Right lobe of liver (tissue), 6 donors: ENCODE data around the gene SAMD1. TPM values are rescaled to one million over a fixed set of nuclear protein-coding genes. Genes with fewer than 3 reads are reported as not detected.

Source experiments
- ATAC-seq, 4 donors: fragments of 200-7000 bp; cut with Tn5 transposase; one replicate each; pipeline ENCODE4 v1.9.1; 2020; ENCODE audit warnings: mild to moderate bottlenecking in 4 of 4, moderate library complexity in 4 of 4
- DNase-seq, 3 donors: peaks; one replicate each; pipeline ENCODE4 v3.0.0-alpha.2; 2020
- H3K27ac ChIP-seq, 3 donors: fragments of 200-600 bp; one replicate each; pipeline ENCODE4 v1.8.0; 2022
- H3K27me3 ChIP-seq, 2 donors: fragments of 200-600 bp; one replicate each; pipeline ENCODE4 v1.8.0; 2022
- H3K36me3 ChIP-seq, 4 donors: fragments of 200-600 bp; sonication (generic) in 1 of 4; one replicate each; pipeline versions ENCODE4 v1.5.1 to v1.8.0; 2017 to 2022; ENCODE audit warnings: control low read depth in 1 of 4
- H3K4me1 ChIP-seq, 4 donors: fragments of 200-600 bp; sonication (generic) in 1 of 4; one replicate each; pipeline versions ENCODE4 v1.5.1 to v1.8.0; 2017 to 2022; ENCODE audit warnings: control low read depth in 1 of 4
- H3K4me3 ChIP-seq, 3 donors: fragments of 200-600 bp; one replicate each; pipeline ENCODE4 v1.8.0; 2022
- H3K9me3 ChIP-seq, 4 donors: fragments of 200-600 bp; sonication (generic) in 1 of 4; one replicate each; pipeline versions ENCODE4 v1.5.1 to v1.8.0; 2017 to 2022; ENCODE audit warnings: control low read depth in 1 of 4
- POLR2A ChIP-seq: fragments of 450-650 bp; IDR thresholded peaks from one replicate; pipeline ENCODE4 v1.6.1; 2017; ENCODE audit warnings: antibody characterized with exemption, mild to moderate bottlenecking
- WGBS: methylation state at CpG from one replicate; pipeline ENCODE4 v1.1.6; 2018; ENCODE audit warnings: low coverage, low lambda C conversion rate; ENCODE audit not compliant: insufficient coverage; ENCODE audit errors: missing lambda C conversion rate; 5-methylcytosine and 5-hydroxymethylcytosine counted together
- intact Hi-C, 2 donors: fragments of 100-400 bp; cut with DNase I; formaldehyde crosslinking; loops; one replicate each; pipeline versions ENCODE4 v1.11.2 to v1.14.1; 2022
- total RNA-seq, 6 experiments: library from RNA; depleted of rRNA in 2 of 6; stranded (reverse); fragments of >200 nt in 2 of 6; fragmentation: NEBNext Ultra II Directional in 3 of 6; extraction: Animal tissue kit (Norgen Biotek cat#: 25700) in 3 of 6; gene quantifications; one replicate each; pipeline versions ENCODE4 v1.1.0 to v1.2.4, GENCODE V29; 2016 to 2023
- TF ChIP-seq, protein P1 (sequence below), 4 donors: fragments of 200-600 bp in 3 of 4; fragments of 450-650 bp in 1 of 4; IDR thresholded peaks; one replicate each; pipeline versions ENCODE4 v1.5.1 to v1.8.0; 2016 to 2022; ENCODE audit warnings: antibody characterized with exemption in 4 of 4, mild to moderate bottlenecking in 2 of 4
- donor health status: DM: no; HTN: yes; CAD: no.
- donor health status: DM: no; HTN: no; CAD: no.
- donor health status: DM: no; HTN: no; CAD: no.
- donor health status: DM: no; HTN: yes; CAD: no.
- donor health status: DM: no; HTN: yes; CAD: no.

The SAMD1 gene
- total RNA-seq, 6 experiments from 2014 or later, result 10.0 to 25.3 (median 15.6) TPM

DNA sequence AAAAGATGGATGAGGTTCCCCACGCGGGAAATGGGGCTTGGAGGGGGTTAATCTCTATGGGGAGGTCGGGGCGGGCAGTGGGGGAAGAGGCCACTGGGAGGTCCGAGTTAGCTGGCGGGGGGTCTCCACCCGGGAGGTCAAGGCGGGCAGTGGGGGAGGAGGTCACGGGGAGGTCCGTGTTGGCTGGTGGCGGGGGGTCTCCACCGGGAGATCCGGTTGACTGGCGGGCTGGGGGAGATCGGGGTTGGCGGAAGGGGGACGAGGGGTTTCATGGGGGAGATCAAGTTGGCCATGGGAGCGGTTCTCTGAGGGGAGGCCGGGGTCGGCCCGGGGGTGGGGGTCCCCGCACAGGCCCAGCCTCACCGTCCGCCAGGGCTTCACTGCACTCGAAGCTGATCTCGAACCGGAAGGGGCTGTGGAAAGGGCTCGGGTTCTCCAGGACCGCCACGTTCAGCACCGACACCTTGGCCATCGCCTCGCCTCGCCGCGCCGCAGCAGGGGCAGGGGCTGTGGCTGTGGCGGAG, 45.5 kb upstream of the SAMD1 start:
- peak; percentile 38 for TF ChIP-seq POLR2A
- TF ChIP-seq, protein P1, sequence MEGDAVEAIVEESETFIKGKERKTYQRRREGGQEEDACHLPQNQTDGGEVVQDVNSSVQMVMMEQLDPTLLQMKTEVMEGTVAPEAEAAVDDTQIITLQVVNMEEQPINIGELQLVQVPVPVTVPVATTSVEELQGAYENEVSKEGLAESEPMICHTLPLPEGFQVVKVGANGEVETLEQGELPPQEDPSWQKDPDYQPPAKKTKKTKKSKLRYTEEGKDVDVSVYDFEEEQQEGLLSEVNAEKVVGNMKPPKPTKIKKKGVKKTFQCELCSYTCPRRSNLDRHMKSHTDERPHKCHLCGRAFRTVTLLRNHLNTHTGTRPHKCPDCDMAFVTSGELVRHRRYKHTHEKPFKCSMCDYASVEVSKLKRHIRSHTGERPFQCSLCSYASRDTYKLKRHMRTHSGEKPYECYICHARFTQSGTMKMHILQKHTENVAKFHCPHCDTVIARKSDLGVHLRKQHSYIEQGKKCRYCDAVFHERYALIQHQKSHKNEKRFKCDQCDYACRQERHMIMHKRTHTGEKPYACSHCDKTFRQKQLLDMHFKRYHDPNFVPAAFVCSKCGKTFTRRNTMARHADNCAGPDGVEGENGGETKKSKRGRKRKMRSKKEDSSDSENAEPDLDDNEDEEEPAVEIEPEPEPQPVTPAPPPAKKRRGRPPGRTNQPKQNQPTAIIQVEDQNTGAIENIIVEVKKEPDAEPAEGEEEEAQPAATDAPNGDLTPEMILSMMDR (IDR thresholded peaks at IDR 0.05), result no peak
- Histone ChIP-seq H3K36me3 (no peaks in the 10 kb centered on the region), H3K9me3 (no peaks in the 10 kb centered on the region), H3K4me3 (peak overlapping the region; percentile 49 to 58 (median 52)), H3K4me1 (peaks cover 0 to 7% (median 0%) of the 10 kb centered on the region in 4 donors), H3K27me3 (no peaks in the 10 kb centered on the region), H3K27ac (peak overlapping the region in 1 of 3 donors; percentile 33)
- no peak for ATAC-seq
- DNase-seq, result no peak
- WGBS, result 1% methylated on average over 13 of the region's 38 CpGs
- intact Hi-C loops, result loop anchor here in 1 of 2 donors (10.0 kb wide), 1 partner anchor 51 kb away; the partner anchor contains the start of gene C19orf67

GRCh38 chr19:14135355-14135754, 44.8 kb upstream of the SAMD1 start:
- Histone ChIP-seq H3K36me3 (no peaks in the 10 kb centered on the region), H3K4me1 (peaks cover 0 to 7% (median 0%) of the 10 kb centered on the region in 4 donors), H3K27me3 (no peaks in the 10 kb centered on the region), H3K27ac (no peak overlapping the region), H3K4me3 (no peak overlapping the region), H3K9me3 (no peaks in the 10 kb centered on the region)
- TF ChIP-seq POLR2A, result no peak
- TF ChIP-seq, protein P1 (IDR thresholded peaks at IDR 0.05), result no peak
- DNase-seq, result no peak
- ATAC-seq, result no peak
- intact Hi-C loops, result loop anchor here in 1 of 2 donors (10.0 kb wide), 1 partner anchor 51 kb away; the partner anchor contains the start of gene C19orf67
- WGBS, result 35% methylated on average over 5 of the region's 6 CpGs

- Histone ChIP-seq H3K36me3 (no peaks in the 10 kb centered on the region), H3K9me3 (no peaks in the 10 kb centered on the region), H3K27ac (peak overlapping the region in 1 of 3 donors; percentile 29), H3K4me3 (no peak overlapping the region), H3K4me1 (peaks cover 0 to 14% (median 0%) of the 10 kb centered on the region in 4 donors), H3K27me3 (no peaks in the 10 kb centered on the region)
- DNase-seq (no peak), ATAC-seq (peak; percentile 64 to 85 (median 70))
- TF ChIP-seq, protein P1 (IDR thresholded peaks at IDR 0.05), result no peak
- no peak for TF ChIP-seq POLR2A
- intact Hi-C loops, result no loop called here
- WGBS, result 43% methylated on average over 4 of the region's 4 CpGs
Measured at GRCh38 chr19:14127929-14128509, 37.5 kb upstream of the SAMD1 start.

GRCh38 chr19:14127176-14127575, 36.6 kb upstream of the SAMD1 start:
- ATAC-seq, result peak; percentile 54 to 71 (median 66)
- no peaks in the 10 kb centered on the region for H3K27me3 ChIP-seq
- no peak overlapping the region for H3K4me3 ChIP-seq
- intact Hi-C loops, result no loop called here
- no CpG with 5 or more reads among the region's 8 CpGs for WGBS
- TF ChIP-seq, protein P1 (IDR thresholded peaks at IDR 0.05), result no peak
- no peak for TF ChIP-seq POLR2A
- DNase-seq, result peak in 1 of 3 donors; percentile 68
- peaks cover 0 to 14% (median 0%) of the 10 kb centered on the region in 4 donors for H3K4me1 ChIP-seq
- H3K9me3 ChIP-seq, result no peaks in the 10 kb centered on the region
- H3K36me3 ChIP-seq, result no peaks in the 10 kb centered on the region
- peak overlapping the region in 1 of 3 donors; percentile 29 for H3K27ac ChIP-seq
